GM12878 (cell line): ENCODE measurements around the gene TESMIN. TPM values are rescaled to one million over a fixed set of nuclear protein-coding genes. Genes with fewer than 3 reads are reported as not detected.

Experiments used
- ATAC-seq: fragments of 200-7000 bp; cut with Tn5 transposase; 3 replicates; pipeline ENCODE4 v1.9.1; 2020; ENCODE audit warnings: mild to moderate bottlenecking, moderate library complexity
- BruUV-seq: library from RNA; stranded (reverse); fragments of 400-500 nt; replicated peaks from 2 replicates; lab custom pipeline; 2021; lab: Mats Ljungman, UMichigan
- CTCF ChIA-PET: fragments of 300-600 bp; sonication (Branson Sonifier 250); formaldehyde crosslinking; extraction: SDS; loops from one replicate; lab custom pipeline; 2021; ENCODE audit warnings: inconsistent platforms; lab: Yijun Ruan, JAX
- POLR2A ChIA-PET: fragments of 350-600 bp; formaldehyde crosslinking; extraction: SDS; loops from one replicate; lab custom pipeline; 2021; ENCODE audit warnings: inconsistent platforms; lab: Charles Lee
- RAD21 ChIA-PET: fragments of 300-600 bp; sonication (Branson Sonifier 250); formaldehyde crosslinking; loops from one replicate; lab custom pipeline; 2023; ENCODE audit warnings: antibody characterized with exemption; ENCODE audit not compliant: unreplicated experiment; lab: Charles Lee
- SMC1A ChIA-PET: fragments of 300-600 bp; sonication (Branson Sonifier 250); formaldehyde crosslinking; loops from one replicate; lab custom pipeline; 2023; ENCODE audit not compliant: unreplicated experiment, uncharacterized antibody; lab: Charles Lee
- DNase-seq: peaks from one replicate; pipeline ENCODE4 v3.0.0-alpha.2; 2011; ENCODE audit warnings: low read depth, low spot score
- FAIRE-seq: peaks from 3 replicates; lab custom pipeline; 2011; peaks lifted over from hg19 to GRCh38; lab: Jason Lieb, UNC
- H2AFZ ChIP-seq: 2 replicates; pipeline ENCODE4 v1.6.0; 2011; ENCODE audit warnings: low read depth, low read length, control low read depth; ENCODE audit not compliant: control insufficient read depth
- H3K27ac ChIP-seq: 2 replicates; pipeline ENCODE4 v1.5.1; 2011; ENCODE audit warnings: control low read depth; ENCODE audit not compliant: control insufficient read depth, insufficient read depth
- H3K27me3 ChIP-seq, 2 experiments: replicated peaks in 1 of 2; 2 replicates each; pipeline versions ENCODE4 v1.6.0 to v1.6.1; 2011; ENCODE audit warnings: low read length in 1 of 2; ENCODE audit not compliant: control insufficient read depth in 2 of 2, insufficient read depth in 2 of 2
- H3K36me3 ChIP-seq, 2 experiments: 2 replicates each; pipeline ENCODE4 v1.5.1; 2011; ENCODE audit warnings: low read length in 1 of 2; ENCODE audit not compliant: control insufficient read depth in 2 of 2, insufficient read depth in 2 of 2
- H3K4me1 ChIP-seq: 2 replicates; pipeline ENCODE4 v1.6.1; 2011; ENCODE audit warnings: mild to moderate bottlenecking, low read length, moderate library complexity, mixed read lengths; ENCODE audit not compliant: control insufficient read depth, insufficient read depth
- H3K4me2 ChIP-seq: 2 replicates; pipeline ENCODE4 v1.6.0; 2011; ENCODE audit warnings: control low read depth; ENCODE audit not compliant: control insufficient read depth, insufficient read depth
- H3K4me3 ChIP-seq: fragments of 200-600 bp; sonication (generic); 2 replicates; pipeline ENCODE4 v1.5.1; 2016
- H3K79me2 ChIP-seq: 2 replicates; pipeline ENCODE4 v1.6.0; 2011; ENCODE audit warnings: low read length; ENCODE audit not compliant: control insufficient read depth, insufficient read depth
- H3K9ac ChIP-seq: 2 replicates; pipeline ENCODE4 v1.8.0; 2011; ENCODE audit warnings: low read length, control low read depth, mixed read lengths; ENCODE audit not compliant: control insufficient read depth, insufficient read depth
- H3K9me3 ChIP-seq: replicated peaks from 3 replicates; pipeline ENCODE4 v1.5.1; 2011; ENCODE audit warnings: mild to moderate bottlenecking, low read length; ENCODE audit not compliant: control insufficient read depth, insufficient read depth
- H4K20me1 ChIP-seq: 2 replicates; pipeline ENCODE4 v1.6.0; 2011; ENCODE audit not compliant: control insufficient read depth, insufficient read depth
- BRCA1 ChIP-seq: IDR thresholded peaks from 2 replicates; pipeline ENCODE4 v1.6.1; 2011; ENCODE audit warnings: low read depth, low read length, improper control_type of control experiment
- CBX3 ChIP-seq: fragments of 200-600 bp; sonication (generic); IDR thresholded peaks from 2 replicates; pipeline ENCODE4 v1.6.1; 2016; ENCODE audit warnings: low read depth, borderline replicate concordance
- NBN ChIP-seq: fragments of 450-650 bp; IDR thresholded peaks from 2 replicates; pipeline ENCODE4 v1.6.1; 2016
- SMAD1 ChIP-seq: fragments of 450-650 bp; IDR thresholded peaks from 2 replicates; pipeline ENCODE4 v1.6.1; 2018; ENCODE audit warnings: mild to moderate bottlenecking, low read depth; ENCODE audit not compliant: partially characterized antibody
- SRF ChIP-seq, 2 experiments: IDR thresholded peaks; 2 replicates each; pipeline ENCODE4 v1.6.1; 2011; ENCODE audit warnings: low read depth in 2 of 2, low read length in 2 of 2, mild to moderate bottlenecking in 1 of 2, moderate library complexity in 1 of 2
- ZNF24 ChIP-seq: fragments of 450-650 bp; IDR thresholded peaks from 2 replicates; pipeline ENCODE4 v1.6.1; 2017; ENCODE audit warnings: antibody characterized with exemption, mild to moderate bottlenecking
- WGBS: methylation state at CpG from one replicate; pipeline ENCODE4 v1.1.6; 2016; ENCODE audit warnings: low lambda C conversion rate; ENCODE audit not compliant: insufficient replicate concordance, insufficient coverage; ENCODE audit errors: missing lambda C conversion rate; 5-methylcytosine and 5-hydroxymethylcytosine counted together
- in situ Hi-C: fragments of 300-500 bp; cut with MboI; formaldehyde crosslinking; loops from 9 replicates; pipeline ENCODE4 v1.14.3; 2018; ENCODE audit warnings: mixed read lengths
- intact Hi-C: fragments of 100-400 bp; cut with micrococcal nuclease; formaldehyde crosslinking; loops from one replicate; pipeline ENCODE4 v1.14.2; 2022; ENCODE audit not compliant: unreplicated experiment
- polyA plus RNA-seq, 11 experiments: library from polyadenylated mRNA; depleted of rRNA in 4 of 11; unstranded in 6 of 11; stranded (reverse) in 5 of 11; fragments of >200 nt; fragmentation: Nextera tagmentation in 4 of 11; fragmentation: Illumina TruSeq in 1 of 11; extraction: Ambion mirVana in 4 of 11; extraction: Trizol in 1 of 11; gene quantifications; 1 replicate in 1 of 11; 2 replicates in 10 of 11; pipeline versions ENCODE4 v1.2.1 to v1.2.3, GENCODE V29; 2011 to 2016; ENCODE audit warnings: inconsistent platforms in 2 of 11, missing spikeins in 2 of 11, low read depth in 1 of 11
- total RNA-seq, 4 experiments: library from RNA; depleted of rRNA in 3 of 4; stranded (reverse); fragments of >200 nt in 3 of 4; fragmentation: Illumina TruSeq in 1 of 4; extraction: Trizol in 1 of 4; gene quantifications; 2 replicates each; pipeline versions ENCODE4 v1.2.1 to v1.2.3, GENCODE V29; 2013 to 2021
- TF ChIP-seq, protein P1 (sequence below), 3 experiments: IDR thresholded peaks in 2 of 3; conservative IDR thresholded peaks in 1 of 3; 2 replicates each; pipeline ENCODE4 v1.5.1; 2011; ENCODE audit warnings: low read depth in 3 of 3, low read length in 3 of 3, mild to moderate bottlenecking in 3 of 3, control low read depth in 2 of 3, moderate library complexity in 2 of 3, inconsistent platforms in 1 of 3, mixed read lengths in 1 of 3; ENCODE audit not compliant: control insufficient read depth in 2 of 3, insufficient read depth in 1 of 3; ENCODE audit errors: extremely low read depth in 1 of 3
- TF ChIP-seq, protein P2 (sequence below): IDR thresholded peaks from 2 replicates; pipeline ENCODE4 v1.6.1; 2012; ENCODE audit warnings: low read depth, low read length, improper control_type of control experiment

TESMIN gene
- total and polyA plus RNA-seq, 10 of the 15 experiments (the other 5 are each of a cell fraction or from before 2014, with no cell fraction given): 0.31 to 3.4 (median 1.2) TPM; not detected in 1

DNA sequence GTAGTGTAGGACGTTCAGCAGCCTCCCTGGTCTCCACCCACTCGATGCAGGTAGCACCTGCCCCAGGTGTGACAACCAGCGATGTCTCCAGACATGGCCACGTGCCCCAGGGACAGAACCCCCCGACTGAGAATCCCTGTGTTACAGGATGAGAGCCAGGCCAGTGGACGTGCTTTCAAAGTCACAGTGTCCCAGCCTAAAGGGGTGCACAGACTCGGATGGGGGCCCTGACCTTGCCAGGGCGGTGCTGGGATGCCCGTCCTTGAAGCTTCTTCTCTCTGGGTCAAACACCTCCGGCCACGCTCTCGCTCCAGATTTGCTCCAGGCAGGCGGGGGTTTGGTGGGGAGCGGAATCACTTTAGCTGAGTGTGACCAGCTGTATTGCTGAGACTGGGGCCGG is 90.3 kb downstream of the TESMIN start:
- in situ Hi-C loops: no loop called here
- SMC1A ChIA-PET: no interaction called here
- Histone ChIP-seq H3K79me2 (no peaks in the 10 kb centered on the region), H3K36me3 (no peaks in the 10 kb centered on the region), H4K20me1 (no peaks in the 10 kb centered on the region), H3K9me3 (no peaks in the 10 kb centered on the region; the same call in 2 of the 3 replicates), H3K27me3 (no peaks in the 10 kb centered on the region; a peak in 2 of 4 replicates), H3K4me1 (no peaks in the 10 kb centered on the region), H3K4me2 (no peak overlapping the region), H3K27ac (no peak overlapping the region), H2AFZ (no peak overlapping the region), H3K9ac (no peak overlapping the region), H3K4me3 (no peak overlapping the region)
- TF ChIP-seq NBN (no peak), SRF (IDR thresholded peaks at IDR 0.05; ENCODE audit: low read depth in 2 of 2, low read length in 2 of 2) (no peak), ZNF24 (no peak), SMAD1 (no peak), CBX3 (no peak), BRCA1 (no peak)
- TF ChIP-seq, protein P1, sequence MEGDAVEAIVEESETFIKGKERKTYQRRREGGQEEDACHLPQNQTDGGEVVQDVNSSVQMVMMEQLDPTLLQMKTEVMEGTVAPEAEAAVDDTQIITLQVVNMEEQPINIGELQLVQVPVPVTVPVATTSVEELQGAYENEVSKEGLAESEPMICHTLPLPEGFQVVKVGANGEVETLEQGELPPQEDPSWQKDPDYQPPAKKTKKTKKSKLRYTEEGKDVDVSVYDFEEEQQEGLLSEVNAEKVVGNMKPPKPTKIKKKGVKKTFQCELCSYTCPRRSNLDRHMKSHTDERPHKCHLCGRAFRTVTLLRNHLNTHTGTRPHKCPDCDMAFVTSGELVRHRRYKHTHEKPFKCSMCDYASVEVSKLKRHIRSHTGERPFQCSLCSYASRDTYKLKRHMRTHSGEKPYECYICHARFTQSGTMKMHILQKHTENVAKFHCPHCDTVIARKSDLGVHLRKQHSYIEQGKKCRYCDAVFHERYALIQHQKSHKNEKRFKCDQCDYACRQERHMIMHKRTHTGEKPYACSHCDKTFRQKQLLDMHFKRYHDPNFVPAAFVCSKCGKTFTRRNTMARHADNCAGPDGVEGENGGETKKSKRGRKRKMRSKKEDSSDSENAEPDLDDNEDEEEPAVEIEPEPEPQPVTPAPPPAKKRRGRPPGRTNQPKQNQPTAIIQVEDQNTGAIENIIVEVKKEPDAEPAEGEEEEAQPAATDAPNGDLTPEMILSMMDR (IDR thresholded peaks at IDR 0.05 in 2 of 3, conservative IDR thresholded peaks at IDR 0.05 in 1 of 3; ENCODE audit: control insufficient read depth in 2 of 3, extremely low read depth in 1 of 3, insufficient read depth in 1 of 3, low read depth in 3 of 3, low read length in 3 of 3): no peak
- TF ChIP-seq, protein P2, sequence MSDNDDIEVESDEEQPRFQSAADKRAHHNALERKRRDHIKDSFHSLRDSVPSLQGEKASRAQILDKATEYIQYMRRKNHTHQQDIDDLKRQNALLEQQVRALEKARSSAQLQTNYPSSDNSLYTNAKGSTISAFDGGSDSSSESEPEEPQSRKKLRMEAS: no peak
- RAD21 ChIA-PET: no interaction called here
- intact Hi-C loops: no loop called here
- no TSS peak for BruUV-seq
- POLR2A ChIA-PET: no interaction called here
- no peak for DNase-seq
- no peak for ATAC-seq
- CTCF ChIA-PET: no interaction called here
- WGBS: 32% methylated on average over 15 of the region's 15 CpGs
- no peak for FAIRE-seq
